K562 (cell line): ENCODE data around the gene LHX5. TPM values are rescaled to one million over a fixed set of nuclear protein-coding genes. Genes with fewer than 3 reads are reported as not detected.

ENCODE experiments used
- ATAC-seq: fragments of 200-7000 bp; cut with Tn5 transposase; 3 replicates; pipeline ENCODE4 v1.9.1; 2020; ENCODE audit warnings: moderate library complexity
- BruUV-seq: library from RNA; stranded (reverse); fragments of 400-500 nt; replicated peaks from 2 replicates; lab custom pipeline; 2021; lab: Mats Ljungman, UMichigan
- CTCF ChIA-PET: fragments of 300-600 bp; formaldehyde crosslinking; extraction: SDS; loops from one replicate; lab custom pipeline; 2021; ENCODE audit warnings: low intra/inter-chr PET ratio; lab: Yijun Ruan, JAX
- POLR2A ChIA-PET: fragments of 300-600, 350-650 bp; sonication (Branson Sonifier 250); formaldehyde crosslinking; extraction: SDS; loops from one replicate; lab custom pipeline; 2021; ENCODE audit warnings: antibody characterized with exemption, inconsistent platforms; lab: Yijun Ruan, JAX
- DNase-seq, 4 experiments: peaks; one replicate each; pipeline versions ENCODE4 v3.0.0 to v3.0.0-alpha.2; 2011 to 2018; ENCODE audit warnings: low spot score in 3 of 4, mixed read lengths in 3 of 4; ENCODE audit errors: extremely low read depth in 1 of 4
- FAIRE-seq: peaks from 2 replicates; lab custom pipeline; 2011; peaks lifted over from hg19 to GRCh38; lab: Jason Lieb, UNC
- H2AFZ ChIP-seq: 2 replicates; pipeline ENCODE4 v1.6.0; 2011; ENCODE audit warnings: low read depth, low read length, control low read depth, inconsistent platforms
- H3K27ac ChIP-seq: fragments of 200-600 bp; 3 replicates; pipeline ENCODE4 v1.8.0; 2011; ENCODE audit warnings: low read depth, mild to moderate bottlenecking, control low read depth, inconsistent platforms, low read length, moderate library complexity, mixed read lengths; ENCODE audit errors: extremely low read depth
- H3K27me3 ChIP-seq, 2 experiments: fragments of 300-600 bp in 1 of 2; 2 replicates in 1 of 2; 3 replicates in 1 of 2; pipeline versions ENCODE4 v1.6.0 to v1.8.0; 2011; ENCODE audit warnings: inconsistent platforms in 2 of 2, low read length in 2 of 2, mild to moderate bottlenecking in 1 of 2, mixed read lengths in 1 of 2, moderate library complexity in 1 of 2; ENCODE audit not compliant: control insufficient read depth in 2 of 2, insufficient read depth in 2 of 2
- H3K36me3 ChIP-seq: fragments of 300-600 bp; 3 replicates; pipeline ENCODE4 v1.8.0; 2011; ENCODE audit warnings: mild to moderate bottlenecking, low read length, inconsistent platforms; ENCODE audit not compliant: control insufficient read depth, insufficient read depth
- H3K4me1 ChIP-seq, 2 experiments: fragments of 200-600 bp in 1 of 2; replicated peaks in 1 of 2; 2 replicates in 1 of 2; 3 replicates in 1 of 2; pipeline versions ENCODE4 v1.5.1 to v1.8.0; 2011; ENCODE audit warnings: inconsistent platforms in 2 of 2, low read length in 2 of 2, mild to moderate bottlenecking in 1 of 2, mixed read lengths in 1 of 2, moderate library complexity in 1 of 2; ENCODE audit not compliant: control insufficient read depth in 2 of 2, insufficient read depth in 2 of 2
- H3K4me2 ChIP-seq: 2 replicates; pipeline ENCODE4 v1.6.1; 2011; ENCODE audit warnings: low read length, control low read depth, inconsistent platforms, mixed read lengths; ENCODE audit not compliant: insufficient read depth
- H3K4me3 ChIP-seq: fragments of 200-600 bp; sonication (generic), shearing (Covaris generic); 2 replicates; pipeline ENCODE4 v1.5.1; 2016; ENCODE audit warnings: control low read depth, inconsistent platforms
- H3K79me2 ChIP-seq: fragments of 200-600 bp; 3 replicates; pipeline ENCODE4 v1.8.0; 2011; ENCODE audit warnings: low read length, inconsistent platforms; ENCODE audit not compliant: control insufficient read depth, insufficient read depth
- H3K9ac ChIP-seq, 2 experiments: 2 replicates each; pipeline versions ENCODE4 v1.6.0 to v1.6.1; 2011; ENCODE audit warnings: low read depth in 2 of 2, low read length in 2 of 2, control low read depth in 1 of 2, inconsistent platforms in 1 of 2, mild to moderate bottlenecking in 1 of 2, mixed read lengths in 1 of 2; ENCODE audit not compliant: insufficient read depth in 1 of 2
- H3K9me1 ChIP-seq: one replicate; pipeline ENCODE4 v1.6.0; 2011; ENCODE audit warnings: inconsistent platforms, mild to moderate bottlenecking, low read length, moderate library complexity; ENCODE audit not compliant: control insufficient read depth, insufficient read depth
- H3K9me3 ChIP-seq: replicated peaks from 2 replicates; pipeline ENCODE4 v1.5.1; 2011; ENCODE audit warnings: low read depth, low read length, inconsistent platforms; ENCODE audit not compliant: control insufficient read depth, insufficient read depth
- H4K20me1 ChIP-seq: replicated peaks from 2 replicates; pipeline ENCODE4 v1.6.1; 2011; ENCODE audit warnings: low read length, inconsistent platforms, mixed read lengths; ENCODE audit not compliant: control insufficient read depth, insufficient read depth
- BRD4 ChIP-seq: fragments of 200-600 bp; sonication (generic); IDR thresholded peaks from 2 replicates; pipeline ENCODE4 v1.6.1; 2017; ENCODE audit warnings: inconsistent platforms
- NR4A1 ChIP-seq, 2 experiments: fragments of 250-450 bp in 1 of 2; fragments of 450-650 bp in 1 of 2; sonication (Bioruptor Pico) in 1 of 2; IDR thresholded peaks; 2 replicates each; pipeline versions ENCODE4 v1.4.0 to v1.6.1; 2016 to 2020; ENCODE audit warnings: mild to moderate bottlenecking in 2 of 2, missing compliant biosample characterization in 1 of 2, missing genetic modification characterization in 1 of 2, moderate library complexity in 1 of 2
- SAFB2 ChIP-seq: fragments of 200-400 bp; formaldehyde crosslinking; IDR thresholded peaks from 2 replicates; pipeline ENCODE4 v1.6.1; 2018; ENCODE audit warnings: borderline replicate concordance, low read length, low read depth, moderate library complexity; ENCODE audit not compliant: severe bottlenecking
- SRSF1 ChIP-seq: fragments of 200-400 bp; formaldehyde crosslinking; IDR thresholded peaks from 2 replicates; pipeline ENCODE4 v1.6.1; 2017; ENCODE audit warnings: mild to moderate bottlenecking, low read depth, low read length, moderate library complexity
- TAF1 ChIP-seq: IDR thresholded peaks from 2 replicates; pipeline ENCODE4 v1.6.1; 2011; ENCODE audit warnings: mild to moderate bottlenecking, low read length, moderate library complexity; ENCODE audit not compliant: insufficient read depth, control insufficient read depth, severe bottlenecking; ENCODE audit errors: extremely low read depth
- ZNF23 ChIP-seq: fragments of 250-450 bp; sonication (Bioruptor Pico); IDR thresholded peaks from 2 replicates; pipeline ENCODE4 v1.4.0; 2020; ENCODE audit warnings: mild to moderate bottlenecking
- ZNF444 ChIP-seq: fragments of 250-450 bp; sonication (Bioruptor Pico); IDR thresholded peaks from 2 replicates; pipeline ENCODE4 v1.4.0; 2020; ENCODE audit warnings: mild to moderate bottlenecking, moderate library complexity
- WGBS: fragments of 100-300 bp; shearing (Covaris generic); methylation state at CpG from one replicate; pipeline ENCODE4 v1.1.6; 2016; ENCODE audit warnings: low coverage, mixed read lengths; ENCODE audit not compliant: insufficient coverage; ENCODE audit errors: missing lambda C conversion rate; 5-methylcytosine and 5-hydroxymethylcytosine counted together
- in situ Hi-C: fragments of 300-500 bp; cut with MboI; formaldehyde crosslinking; loops from 4 replicates; pipeline ENCODE4 v1.15.0; 2018; ENCODE audit warnings: inconsistent platforms, mixed read lengths
- intact Hi-C: fragments of 100-400 bp; cut with micrococcal nuclease; formaldehyde crosslinking; loops from 2 replicates; pipeline ENCODE4 v1.14.2; 2022
- polyA plus RNA-seq, 8 experiments: library from polyadenylated mRNA; depleted of rRNA in 4 of 8; stranded (reverse) in 5 of 8; unstranded in 3 of 8; fragments of >200 nt; fragmentation: Nextera tagmentation in 2 of 8; fragmentation: Illumina TruSeq in 1 of 8; extraction: Ambion mirVana in 2 of 8; extraction: Trizol in 1 of 8; gene quantifications; 2 replicates each; pipeline versions ENCODE4 v1.2.1 to v1.2.3, GENCODE V29; 2011 to 2014; ENCODE audit warnings: inconsistent platforms in 1 of 8, missing spikeins in 1 of 8
- total RNA-seq, 7 experiments: library from RNA; depleted of rRNA in 6 of 7; stranded (reverse); fragments of >200 nt in 6 of 7; fragmentation: Illumina TruSeq in 2 of 7; extraction: Trizol in 2 of 7; gene quantifications; 2 replicates each; pipeline versions ENCODE4 v1.2.1 to v1.2.3, GENCODE V29; 2011 to 2021; ENCODE audit warnings: low replicate concordance in 1 of 7
- TF ChIP-seq, protein P1 (sequence below), 2 experiments: fragments of 450-650 bp; IDR thresholded peaks; 2 replicates each; pipeline ENCODE4 v1.6.1; 2018; ENCODE audit warnings: mild to moderate bottlenecking in 2 of 2, low read depth in 1 of 2; ENCODE audit not compliant: partially characterized antibody in 2 of 2
- TF ChIP-seq, protein P2 (sequence below): fragments of 250-450 bp; sonication (Bioruptor Pico); IDR thresholded peaks from 2 replicates; pipeline ENCODE4 v1.8.0; 2021; ENCODE audit warnings: moderate library complexity, mild to moderate bottlenecking, inconsistent platforms

The LHX5 gene
- total and polyA plus RNA-seq, 9 of the 15 experiments (the other 6 are each of a cell fraction or from before 2014, with no cell fraction given) = 0.04 to 0.17 (median 0.05) TPM; not detected in 6

DNA sequence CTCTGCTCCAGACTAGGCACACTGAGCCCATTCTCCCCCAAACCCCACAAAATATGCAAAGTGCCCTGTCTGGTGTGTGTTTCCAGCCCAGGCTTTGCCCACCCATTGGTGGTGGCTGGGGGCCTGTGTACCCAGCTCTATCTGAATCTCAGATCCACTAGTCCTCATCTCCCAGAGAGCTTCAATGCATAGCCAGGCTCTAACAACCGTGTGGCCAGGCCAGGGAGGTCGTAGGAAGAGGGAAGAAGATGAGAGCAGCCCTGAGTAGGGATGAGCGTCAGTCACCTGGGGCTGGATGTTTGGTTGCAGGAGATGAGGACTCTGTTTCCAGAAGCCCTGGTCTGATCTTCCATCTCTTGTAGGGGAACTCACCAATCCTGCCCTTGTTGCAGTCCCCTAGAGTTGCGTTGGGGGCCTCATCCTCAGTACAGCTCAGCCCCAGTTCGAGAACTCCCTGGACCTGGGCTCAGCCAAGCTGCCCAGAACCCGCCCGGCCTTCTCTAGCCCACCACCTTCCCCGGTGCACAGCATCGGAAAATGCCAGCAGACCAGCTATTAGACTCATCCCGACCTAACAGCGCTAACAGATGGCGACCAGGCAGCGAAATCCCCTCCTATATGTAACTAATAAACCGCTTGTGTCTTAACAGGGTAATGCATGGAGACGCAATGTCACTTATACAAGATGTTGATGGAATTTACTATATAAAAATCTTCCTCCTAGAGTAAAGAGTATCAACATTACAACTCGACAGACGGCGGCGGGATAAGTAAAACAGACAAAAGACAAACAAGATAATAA is 3.2 kb upstream of the LHX5 start:
- Histone ChIP-seq H3K4me2 (no peak overlapping the region), H4K20me1 (peaks cover 5% of the 10 kb centered on the region; the same call in 1 of the 2 replicates), H3K4me3 (no peak overlapping the region), H3K27ac (no peak overlapping the region), H3K9me1 (no peaks in the 10 kb centered on the region), H2AFZ (no peak overlapping the region), H3K9me3 (no peaks in the 10 kb centered on the region)
- intact Hi-C loops = no loop called here
- ChIA-PET POLR2A (interaction anchor here (1.1 to 1.2 kb wide), 2 partner anchors 9 to 19 kb away, joined by 3 read pairs; no protein-coding TSS in a partner anchor), CTCF (no interaction called here)
- no peak for FAIRE-seq
- no peak for TF ChIP-seq NR4A1 (CRISPR knock-in tag; IDR thresholded peaks at IDR 0.05)
- TF ChIP-seq NR4A1 (tag; IDR thresholded peaks at IDR 0.05) = no peak
- TF ChIP-seq TAF1 = no peak
- TF ChIP-seq, protein P1, sequence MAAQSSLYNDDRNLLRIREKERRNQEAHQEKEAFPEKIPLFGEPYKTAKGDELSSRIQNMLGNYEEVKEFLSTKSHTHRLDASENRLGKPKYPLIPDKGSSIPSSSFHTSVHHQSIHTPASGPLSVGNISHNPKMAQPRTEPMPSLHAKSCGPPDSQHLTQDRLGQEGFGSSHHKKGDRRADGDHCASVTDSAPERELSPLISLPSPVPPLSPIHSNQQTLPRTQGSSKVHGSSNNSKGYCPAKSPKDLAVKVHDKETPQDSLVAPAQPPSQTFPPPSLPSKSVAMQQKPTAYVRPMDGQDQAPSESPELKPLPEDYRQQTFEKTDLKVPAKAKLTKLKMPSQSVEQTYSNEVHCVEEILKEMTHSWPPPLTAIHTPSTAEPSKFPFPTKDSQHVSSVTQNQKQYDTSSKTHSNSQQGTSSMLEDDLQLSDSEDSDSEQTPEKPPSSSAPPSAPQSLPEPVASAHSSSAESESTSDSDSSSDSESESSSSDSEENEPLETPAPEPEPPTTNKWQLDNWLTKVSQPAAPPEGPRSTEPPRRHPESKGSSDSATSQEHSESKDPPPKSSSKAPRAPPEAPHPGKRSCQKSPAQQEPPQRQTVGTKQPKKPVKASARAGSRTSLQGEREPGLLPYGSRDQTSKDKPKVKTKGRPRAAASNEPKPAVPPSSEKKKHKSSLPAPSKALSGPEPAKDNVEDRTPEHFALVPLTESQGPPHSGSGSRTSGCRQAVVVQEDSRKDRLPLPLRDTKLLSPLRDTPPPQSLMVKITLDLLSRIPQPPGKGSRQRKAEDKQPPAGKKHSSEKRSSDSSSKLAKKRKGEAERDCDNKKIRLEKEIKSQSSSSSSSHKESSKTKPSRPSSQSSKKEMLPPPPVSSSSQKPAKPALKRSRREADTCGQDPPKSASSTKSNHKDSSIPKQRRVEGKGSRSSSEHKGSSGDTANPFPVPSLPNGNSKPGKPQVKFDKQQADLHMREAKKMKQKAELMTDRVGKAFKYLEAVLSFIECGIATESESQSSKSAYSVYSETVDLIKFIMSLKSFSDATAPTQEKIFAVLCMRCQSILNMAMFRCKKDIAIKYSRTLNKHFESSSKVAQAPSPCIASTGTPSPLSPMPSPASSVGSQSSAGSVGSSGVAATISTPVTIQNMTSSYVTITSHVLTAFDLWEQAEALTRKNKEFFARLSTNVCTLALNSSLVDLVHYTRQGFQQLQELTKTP (IDR thresholded peaks at IDR 0.05; ENCODE audit: low read depth in 1 of 2, partially characterized antibody in 2 of 2) = no peak
- no peak for TF ChIP-seq ZNF444
- TF ChIP-seq SAFB2 = no peak
- TF ChIP-seq, protein P2, sequence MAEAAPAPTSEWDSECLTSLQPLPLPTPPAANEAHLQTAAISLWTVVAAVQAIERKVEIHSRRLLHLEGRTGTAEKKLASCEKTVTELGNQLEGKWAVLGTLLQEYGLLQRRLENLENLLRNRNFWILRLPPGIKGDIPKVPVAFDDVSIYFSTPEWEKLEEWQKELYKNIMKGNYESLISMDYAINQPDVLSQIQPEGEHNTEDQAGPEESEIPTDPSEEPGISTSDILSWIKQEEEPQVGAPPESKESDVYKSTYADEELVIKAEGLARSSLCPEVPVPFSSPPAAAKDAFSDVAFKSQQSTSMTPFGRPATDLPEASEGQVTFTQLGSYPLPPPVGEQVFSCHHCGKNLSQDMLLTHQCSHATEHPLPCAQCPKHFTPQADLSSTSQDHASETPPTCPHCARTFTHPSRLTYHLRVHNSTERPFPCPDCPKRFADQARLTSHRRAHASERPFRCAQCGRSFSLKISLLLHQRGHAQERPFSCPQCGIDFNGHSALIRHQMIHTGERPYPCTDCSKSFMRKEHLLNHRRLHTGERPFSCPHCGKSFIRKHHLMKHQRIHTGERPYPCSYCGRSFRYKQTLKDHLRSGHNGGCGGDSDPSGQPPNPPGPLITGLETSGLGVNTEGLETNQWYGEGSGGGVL (CRISPR knock-in tag) = no peak
- no peak for TF ChIP-seq BRD4
- TF ChIP-seq SRSF1 = no peak
- TF ChIP-seq ZNF23 (CRISPR knock-in tag) = no peak
- TF ChIP-seq, all 486 proteins: peak for 0
- DNase-seq (no peak), ATAC-seq (no peak)
- WGBS = 1% methylated on average over 19 of the region's 19 CpGs
- Histone ChIP-seq H3K4me1 (peaks cover 0 to 16% of the 10 kb centered on the region in 2 experiments; a peak in 2 of 5 replicates), H3K9ac (no peak overlapping the region), H3K36me3 (no peaks in the 10 kb centered on the region), H3K27me3 (peaks cover 66 to 87% of the 10 kb centered on the region in 2 experiments), H3K79me2 (no peaks in the 10 kb centered on the region)
- no TSS peak for BruUV-seq
- in situ Hi-C loops = no loop called here
